Measurements from ENCODE around the gene DRAXIN. TPM values are rescaled to one million over a fixed set of nuclear protein-coding genes. Genes with fewer than 3 reads are reported as not detected.

Gene DRAXIN
- total RNA-seq, 1 experiment from 2014 or later = 20.5 TPM

- Mint-ChIP-seq H3K9me3 (no peaks in the 10 kb centered on the region), H3K4me1 (peaks cover 28 to 36% of the 10 kb centered on the region in 2 experiments), H3K27me3 (ENCODE audit: low read depth) (no peaks in the 10 kb centered on the region), H3K4me3 (peak overlapping the region; percentile 16 to 69), H3K27ac (peak overlapping the region; percentile 2 to 41 (median 37); a peak in 2 of 7 replicates), H3K36me3 (ENCODE audit: insufficient read depth in 1 of 3, low read depth in 3 of 3) (peaks cover 38 to 59% (median 54%) of the 10 kb centered on the region in 3 experiments)
- H2BK120ac ChIP-seq (ENCODE audit: low read depth, low read length, poor library complexity, severe bottlenecking) = no peak overlapping the region
- H4K8ac ChIP-seq (replicated peaks; ENCODE audit: insufficient read length, low read depth, low read length) = no peak overlapping the region
- H2BK12ac ChIP-seq (ENCODE audit: insufficient read length, low read depth, low read length) = no peak overlapping the region
- no peak overlapping the region for H4K91ac ChIP-seq (ENCODE audit: insufficient read length, low read depth, low read length)
- no peak overlapping the region for H2BK5ac ChIP-seq (ENCODE audit: insufficient read length, low read length)
- no peaks in the 10 kb centered on the region for H3K27me3 ChIP-seq (ENCODE audit: insufficient read depth, low read length)
- H3K79me1 ChIP-seq (ENCODE audit: insufficient read depth, low read depth, low read length, poor library complexity, severe bottlenecking) = no peaks in the 10 kb centered on the region
- TF ChIP-seq CTCF (conservative IDR thresholded peaks at IDR 0.05) = no peak
- no peak for DNase-seq
- no peak overlapping the region for H2BK20ac ChIP-seq (ENCODE audit: low read depth, low read length, poor library complexity, severe bottlenecking)
- H3K56ac ChIP-seq (ENCODE audit: insufficient read length, low read depth, low read length) = no peak overlapping the region
- no peaks in the 10 kb centered on the region for H3K23me2 ChIP-seq (ENCODE audit: insufficient read length, low read depth, low read length, poor library complexity, severe bottlenecking)
- no peak overlapping the region for H3K14ac ChIP-seq (ENCODE audit: insufficient read depth, low read length)
- no peak overlapping the region for H2AFZ ChIP-seq (ENCODE audit: low read length)
- H3K4me2 ChIP-seq (ENCODE audit: insufficient read depth, insufficient read length, low read length) = no peak overlapping the region
- H3K4me1 ChIP-seq (ENCODE audit: insufficient read depth, low read length) = peaks cover 8% of the 10 kb centered on the region; the same call in 1 of the 2 replicates
- H3K79me2 ChIP-seq (ENCODE audit: insufficient read depth, low read length) = peaks cover 2% of the 10 kb centered on the region; the same call in 1 of the 2 replicates
- no peak overlapping the region for H3K23ac ChIP-seq (ENCODE audit: insufficient read length, low read depth, low read length)
- H2BK15ac ChIP-seq (ENCODE audit: low read depth, low read length) = no peak overlapping the region
- H3K9me3 ChIP-seq (ENCODE audit: control insufficient read depth, low read depth, low read length) = no peaks in the 10 kb centered on the region
- H3K9ac ChIP-seq (ENCODE audit: extremely low read depth, insufficient read length, low read length) = no peak overlapping the region
- no peak overlapping the region for H3K27ac ChIP-seq (ENCODE audit: insufficient read length, low read depth, low read length)
- H3K18ac ChIP-seq (ENCODE audit: insufficient read length, low read depth, low read length) = no peak overlapping the region
- H4K20me1 ChIP-seq (ENCODE audit: control insufficient read depth, insufficient read depth, insufficient read length) = no peaks in the 10 kb centered on the region
- no CpG with 5 or more reads among the region's 2 CpGs for WGBS (ENCODE audit: extremely low coverage, insufficient read length, low lambda C conversion rate)
- no peak overlapping the region for H4K5ac ChIP-seq (ENCODE audit: insufficient read length, low read depth, low read length)
- no peak overlapping the region for H3K4ac ChIP-seq (ENCODE audit: low read depth, low read length)
- no peak overlapping the region for H2AK5ac ChIP-seq (ENCODE audit: insufficient read length, low read length)
- no peak overlapping the region for H3T11ph ChIP-seq (ENCODE audit: low read length)
Observed at GRCh38 chr1:11678442-11678841, 13.1 kb upstream of the DRAXIN start.

Data from H9 (cell line).